ENCODE data around the gene ZNF90.
"Not testable (repeated sequence)": the region's sequence is repeated elsewhere in the genome, so short reads cannot be mapped to it uniquely, and the experiment has no call there.

ZNF90 gene

GRCh38 chr19:20103091-20103740 is 25.4 kb downstream of the ZNF90 start:
- DNase-seq (ENCODE audit: low read depth): no peak

GRCh38 chr19:20107301-20107700 is 29.5 kb downstream of the ZNF90 start:
- DNase-seq (ENCODE audit: low read depth): no peak

GRCh38 chr19:20118064-20118839 is 40.5 kb downstream of the ZNF90 start:
- not testable (repeated sequence) for DNase-seq (ENCODE audit: low read depth)

GRCh38 chr19:20124879-20125278 is 47.1 kb downstream of the ZNF90 start:
- DNase-seq (ENCODE audit: low read depth): no peak

- not testable (repeated sequence) for DNase-seq (ENCODE audit: low read depth)
Observed at GRCh38 chr19:20132933-20133332, 55.1 kb downstream of the ZNF90 start.

- not testable (repeated sequence) for DNase-seq (ENCODE audit: low read depth)
Observed at GRCh38 chr19:20137714-20138113, 59.9 kb downstream of the ZNF90 start.

GRCh38 chr19:20151617-20152145 is 73.9 kb downstream of the ZNF90 start:
- no peak for DNase-seq (ENCODE audit: low read depth)

- DNase-seq (ENCODE audit: low read depth): not testable (repeated sequence)
Observed at GRCh38 chr19:20152506-20152905, 74.7 kb downstream of the ZNF90 start.

- no peak for DNase-seq (ENCODE audit: low read depth)
Observed at GRCh38 chr19:20153281-20153680, 75.5 kb downstream of the ZNF90 start.

- DNase-seq (ENCODE audit: low read depth): no peak
Observed at GRCh38 chr19:20154636-20155035, 76.8 kb downstream of the ZNF90 start.

GRCh38 chr19:20162821-20163220 is 85.0 kb downstream of the ZNF90 start:
- DNase-seq (ENCODE audit: low read depth): no peak

GRCh38 chr19:20164456-20164855 is 86.7 kb downstream of the ZNF90 start:
- DNase-seq (ENCODE audit: low read depth): no peak

GRCh38 chr19:20165971-20166592 is 88.3 kb downstream of the ZNF90 start:
- no peak for DNase-seq (ENCODE audit: low read depth)

- DNase-seq (ENCODE audit: low read depth): peak; percentile 87
Observed at GRCh38 chr19:20167020-20167644, 89.3 kb downstream of the ZNF90 start, which contains the start of gene ZNF486. Gene ZNF486 (plus strand): TSS chr19:20167214. CDS start chr19:20167331, 117 bp downstream.

GRCh38 chr19:20167651-20168122 is 89.9 kb downstream of the ZNF90 start:
- peak; percentile 40 for DNase-seq (ENCODE audit: low read depth)
